ENCODE measurements around the gene INTS4.

GRCh38 chr11:78040691-78041379 lies 46.4 kb upstream of the INTS4 start:
- TF ChIP-seq POLR2A (IDR thresholded peaks at IDR 0.05; ENCODE audit: low read depth, low read length) (no peak), TAF1 (IDR thresholded peaks at IDR 0.05; ENCODE audit: borderline replicate concordance, low read depth, low read length) (no peak)
